ENCODE data around the gene USP24.

DNA sequence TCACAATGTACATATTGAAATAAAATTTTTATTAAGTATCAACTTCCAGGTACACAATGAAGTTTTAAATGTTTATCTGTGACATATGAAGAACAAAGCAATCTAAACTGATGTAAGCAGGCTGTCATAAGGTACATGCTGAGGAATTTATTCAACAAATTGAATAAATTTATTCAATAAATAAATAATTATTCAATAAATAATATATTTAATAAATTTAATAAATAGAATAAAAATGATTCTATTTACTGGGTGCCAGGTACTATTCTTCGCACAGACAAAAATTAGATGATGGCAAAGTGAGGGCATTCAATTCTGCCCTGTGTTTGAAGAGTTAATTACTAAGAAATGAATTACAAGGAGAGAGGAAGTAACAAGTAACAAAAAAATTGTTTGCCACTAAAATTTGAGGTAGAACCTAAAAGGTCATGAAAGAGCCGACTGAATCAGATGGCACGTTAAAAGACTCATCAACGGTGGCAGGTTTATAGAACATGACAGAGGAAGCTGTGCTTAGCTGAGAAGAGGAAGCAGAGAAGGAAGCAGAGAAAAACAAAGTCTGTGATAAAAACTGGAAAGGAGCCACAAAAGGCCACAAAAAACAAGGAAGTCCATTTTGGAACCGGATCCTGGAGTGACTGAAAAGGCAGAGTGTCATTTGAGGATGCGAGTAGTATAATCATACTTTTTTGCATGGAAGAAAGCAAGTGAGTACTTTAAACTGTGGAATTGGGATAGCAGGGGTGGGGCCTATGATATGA is 2.2 kb upstream of the USP24 start:
- TF ChIP-seq, protein P1, sequence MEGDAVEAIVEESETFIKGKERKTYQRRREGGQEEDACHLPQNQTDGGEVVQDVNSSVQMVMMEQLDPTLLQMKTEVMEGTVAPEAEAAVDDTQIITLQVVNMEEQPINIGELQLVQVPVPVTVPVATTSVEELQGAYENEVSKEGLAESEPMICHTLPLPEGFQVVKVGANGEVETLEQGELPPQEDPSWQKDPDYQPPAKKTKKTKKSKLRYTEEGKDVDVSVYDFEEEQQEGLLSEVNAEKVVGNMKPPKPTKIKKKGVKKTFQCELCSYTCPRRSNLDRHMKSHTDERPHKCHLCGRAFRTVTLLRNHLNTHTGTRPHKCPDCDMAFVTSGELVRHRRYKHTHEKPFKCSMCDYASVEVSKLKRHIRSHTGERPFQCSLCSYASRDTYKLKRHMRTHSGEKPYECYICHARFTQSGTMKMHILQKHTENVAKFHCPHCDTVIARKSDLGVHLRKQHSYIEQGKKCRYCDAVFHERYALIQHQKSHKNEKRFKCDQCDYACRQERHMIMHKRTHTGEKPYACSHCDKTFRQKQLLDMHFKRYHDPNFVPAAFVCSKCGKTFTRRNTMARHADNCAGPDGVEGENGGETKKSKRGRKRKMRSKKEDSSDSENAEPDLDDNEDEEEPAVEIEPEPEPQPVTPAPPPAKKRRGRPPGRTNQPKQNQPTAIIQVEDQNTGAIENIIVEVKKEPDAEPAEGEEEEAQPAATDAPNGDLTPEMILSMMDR (IDR thresholded peaks at IDR 0.05) = no peak
- TF ChIP-seq EZH2 (IDR thresholded peaks at IDR 0.05; ENCODE audit: borderline replicate concordance, insufficient read depth, low read depth, low read length, poor library complexity, severe bottlenecking) = no peak

Measured in B cell (primary cell).